Measurements from ENCODE around the gene ASB1.

The ASB1 gene

DNA sequence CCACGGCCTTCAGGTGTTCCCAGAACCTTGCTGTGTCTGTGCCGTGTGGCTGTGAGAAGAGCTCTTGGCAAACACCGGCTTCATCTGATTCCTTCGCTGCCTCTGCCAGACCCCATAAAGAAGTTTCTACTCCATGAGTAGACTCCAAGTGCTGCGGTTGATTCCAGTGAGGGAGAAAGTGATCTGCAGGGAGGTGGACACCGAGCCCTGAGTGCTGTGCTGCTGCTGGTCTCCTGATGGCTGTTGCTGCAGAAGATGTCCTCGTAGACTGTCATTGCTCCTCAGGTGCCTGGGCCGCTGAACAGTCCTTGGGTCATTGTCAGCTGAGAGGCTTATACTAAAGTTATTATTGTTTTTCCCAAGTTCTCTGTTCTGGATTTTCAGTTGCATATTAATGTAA, 19.6 kb downstream of the ASB1 start:
- no peak for DNase-seq

DNA sequence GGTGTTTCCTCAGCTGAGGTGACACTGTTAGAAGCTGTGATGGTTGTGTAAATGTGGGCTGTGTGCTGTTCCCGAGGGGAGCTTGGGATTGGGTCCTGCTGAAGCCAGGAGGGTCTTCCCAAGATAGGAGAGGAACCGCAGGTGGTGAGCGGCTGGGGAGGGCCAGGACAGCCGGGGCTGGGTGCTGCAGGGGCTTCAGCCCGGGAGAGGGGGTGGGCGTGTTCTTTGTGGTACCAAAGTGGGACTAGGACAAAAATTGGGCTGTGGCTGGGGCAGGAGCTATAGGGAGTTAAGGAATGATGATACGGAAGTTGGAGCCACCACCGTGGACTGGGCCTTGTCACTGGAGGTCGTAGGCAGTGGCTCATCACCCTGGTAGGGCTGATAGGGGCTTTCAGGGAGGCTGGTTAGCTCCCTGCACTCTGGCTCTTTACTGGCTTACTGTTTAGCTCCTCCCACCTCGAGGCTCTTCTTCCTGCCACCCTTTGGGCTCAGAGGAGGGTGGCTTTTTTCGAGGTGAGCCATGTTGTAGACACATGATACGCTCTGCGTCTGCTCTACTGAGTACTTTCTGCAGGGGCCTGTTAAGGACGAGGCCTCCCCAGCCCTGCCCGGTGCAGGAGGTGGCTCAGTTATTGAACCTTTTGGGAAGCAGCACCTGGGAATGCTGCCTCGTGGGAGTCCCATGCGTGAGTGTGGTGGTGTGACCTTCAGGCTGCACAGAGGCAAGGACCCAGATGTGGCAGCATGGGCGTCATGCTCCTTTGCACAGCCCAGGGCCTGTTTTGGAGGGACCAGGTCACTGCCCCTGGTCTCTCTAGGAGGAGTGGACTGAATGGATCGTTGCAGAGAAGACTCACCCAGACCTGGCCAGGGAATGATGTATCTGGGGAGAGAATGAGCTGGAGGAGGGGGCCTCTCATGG, 21.6 kb downstream of the ASB1 start:
- DNase-seq, result no peak

- DNase-seq, result no peak
Measured at GRCh38 chr2:238449241-238449640, 22.5 kb downstream of the ASB1 start.

- no peak for DNase-seq
Measured at GRCh38 chr2:238449909-238450417, 23.2 kb downstream of the ASB1 start.

DNA sequence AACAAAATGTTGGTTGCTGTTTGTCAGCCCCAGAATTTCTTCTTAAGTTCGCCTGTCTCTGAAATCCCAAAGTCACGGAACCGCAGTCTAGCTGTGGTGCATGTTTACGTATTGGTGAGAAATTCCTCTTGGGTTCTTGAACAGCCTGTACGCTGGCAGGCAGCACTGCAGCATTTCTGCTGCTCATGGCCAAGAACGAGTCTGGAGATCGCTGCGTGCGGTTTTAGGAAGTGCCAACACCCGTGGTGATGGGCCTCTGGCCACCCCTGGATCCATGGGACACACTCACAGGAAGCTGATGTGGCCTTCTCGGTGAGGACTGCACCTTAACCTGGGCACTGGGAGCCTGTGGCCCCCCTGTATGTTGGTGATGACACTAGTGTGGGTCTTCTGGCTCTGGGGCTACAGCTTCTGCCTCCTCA, 23.7 kb downstream of the ASB1 start:
- DNase-seq, result no peak

DNA sequence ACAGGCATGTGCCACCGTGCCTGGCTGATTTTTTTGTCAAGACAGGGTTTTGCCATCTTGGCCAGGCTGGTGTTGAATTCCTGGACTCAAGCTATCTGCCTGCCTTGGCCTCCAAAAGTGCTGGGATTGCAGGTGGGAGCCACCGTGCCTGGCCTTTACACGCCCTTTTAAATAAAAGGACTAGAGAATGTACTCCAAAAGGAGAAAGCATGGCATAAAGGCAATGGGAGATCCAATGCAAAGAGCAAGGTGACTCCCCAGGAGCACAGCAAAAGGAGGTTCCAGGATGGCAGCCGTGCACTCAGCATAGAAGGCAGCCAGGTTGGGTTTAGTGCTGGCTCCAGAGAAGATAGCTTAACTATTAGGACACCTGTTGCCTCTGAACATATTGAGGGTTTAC, 27.1 kb downstream of the ASB1 start:
- no peak for DNase-seq

DNA sequence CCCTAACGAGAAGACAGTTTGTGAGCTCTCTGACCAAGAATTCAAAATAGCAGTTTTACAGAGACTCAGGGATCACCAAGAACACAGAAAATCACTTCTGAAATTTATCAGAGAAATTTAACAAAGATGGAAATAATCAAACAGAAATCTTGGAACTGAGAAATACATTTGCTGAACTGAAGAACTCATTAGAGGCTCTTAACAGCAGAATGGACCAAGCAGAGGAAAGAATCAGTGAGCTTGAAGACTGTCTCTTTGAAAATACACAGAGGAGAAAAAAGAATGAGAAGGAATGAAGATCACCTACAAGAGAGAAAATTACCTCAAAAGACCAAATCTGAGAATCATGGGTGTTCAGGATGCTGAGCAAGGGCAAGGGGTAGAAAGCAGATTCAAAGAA, 29.7 kb downstream of the ASB1 start:
- DNase-seq, result no peak

GRCh38 chr2:238456970-238457926, 30.5 kb downstream of the ASB1 start:
- DNase-seq, result no peak

DNA sequence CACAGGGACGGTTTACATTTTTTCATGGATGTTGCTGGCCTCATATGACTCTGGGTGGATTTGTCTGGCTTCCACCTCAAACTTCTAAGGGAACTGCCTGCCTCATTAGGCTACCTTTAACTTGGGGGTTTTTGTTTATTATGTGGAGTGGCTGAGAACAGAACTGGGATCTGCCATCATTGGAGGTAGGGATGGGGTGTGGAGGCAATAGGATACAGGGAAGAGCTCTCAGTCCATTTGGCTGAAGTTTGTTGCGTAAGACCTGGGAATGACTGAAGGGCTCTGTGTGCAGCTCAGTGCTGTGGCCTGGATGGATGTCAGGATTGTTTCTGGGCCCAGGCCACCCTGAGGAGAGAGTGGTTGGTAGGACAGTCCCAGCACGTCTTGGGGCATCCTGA, 31.2 kb downstream of the ASB1 start:
- DNase-seq, result no peak

- no peak for DNase-seq
Measured at GRCh38 chr2:238458651-238459050, 31.9 kb downstream of the ASB1 start.

- DNase-seq, result no peak
Measured at GRCh38 chr2:238459081-238459629, 32.4 kb downstream of the ASB1 start.

DNA sequence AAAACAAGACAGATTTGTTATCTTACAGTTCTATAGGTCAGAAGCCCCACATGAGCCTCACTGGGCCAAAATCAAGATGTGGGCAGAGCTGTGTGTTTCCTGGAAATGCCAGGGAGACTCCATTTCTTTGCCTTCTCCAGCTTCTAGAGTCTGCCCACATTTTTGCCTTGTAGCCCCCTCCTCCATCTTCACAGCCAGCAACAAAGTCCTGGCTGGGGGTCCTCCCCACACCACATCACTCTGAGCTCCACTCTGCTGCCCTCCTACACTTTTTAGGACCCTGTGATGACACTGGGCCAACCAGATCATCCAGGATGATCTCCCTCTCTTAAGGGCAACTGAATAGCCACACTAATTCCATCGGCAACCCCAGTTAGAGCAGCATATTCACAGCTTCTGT, 34.3 kb downstream of the ASB1 start:
- no peak for DNase-seq

GRCh38 chr2:238461491-238461890, 34.8 kb downstream of the ASB1 start:
- DNase-seq, result no peak

DNA sequence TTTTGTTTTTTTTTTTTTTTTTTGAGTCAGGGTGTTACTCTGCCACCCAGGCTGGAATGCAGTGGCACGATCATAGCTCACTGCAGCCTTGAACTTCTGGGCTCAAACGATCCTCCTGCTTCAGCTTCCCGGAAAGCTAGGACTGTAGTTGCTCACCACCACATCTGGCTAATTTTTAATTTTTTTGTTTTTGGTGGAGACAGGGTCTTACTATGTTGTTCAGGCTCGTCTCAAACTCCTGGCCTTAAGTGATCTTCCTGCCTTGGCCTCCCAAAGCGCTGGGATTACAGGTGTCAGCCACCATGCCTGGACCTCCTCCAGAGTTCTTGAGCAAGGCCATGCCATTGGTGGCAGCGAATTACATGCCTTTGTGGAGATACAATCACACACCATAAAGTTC, 35.2 kb downstream of the ASB1 start:
- no peak for DNase-seq

- peak; percentile 66 for DNase-seq
Measured at GRCh38 chr2:238462782-238463396, 36.2 kb downstream of the ASB1 start.

DNA sequence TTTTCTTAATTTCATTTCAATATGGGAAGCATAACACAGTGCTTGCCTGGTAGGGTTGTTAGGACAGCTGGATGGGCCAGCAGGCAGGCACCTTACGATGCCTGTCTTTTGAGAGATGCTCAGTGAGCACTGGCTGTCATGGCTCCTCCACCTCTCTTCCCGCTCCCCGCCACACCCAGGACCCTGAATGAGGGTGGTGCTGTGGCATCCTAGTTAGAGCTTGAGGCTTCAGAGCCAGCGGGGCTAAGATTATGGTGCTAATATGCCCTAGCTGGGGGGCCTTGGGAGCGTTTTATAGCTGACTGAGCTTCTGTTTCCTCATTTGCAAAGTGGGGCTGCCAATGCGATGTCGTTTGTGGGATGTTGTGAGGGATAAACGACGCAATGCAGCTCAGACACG, 37.7 kb downstream of the ASB1 start:
- DNase-seq, result no peak

DNA sequence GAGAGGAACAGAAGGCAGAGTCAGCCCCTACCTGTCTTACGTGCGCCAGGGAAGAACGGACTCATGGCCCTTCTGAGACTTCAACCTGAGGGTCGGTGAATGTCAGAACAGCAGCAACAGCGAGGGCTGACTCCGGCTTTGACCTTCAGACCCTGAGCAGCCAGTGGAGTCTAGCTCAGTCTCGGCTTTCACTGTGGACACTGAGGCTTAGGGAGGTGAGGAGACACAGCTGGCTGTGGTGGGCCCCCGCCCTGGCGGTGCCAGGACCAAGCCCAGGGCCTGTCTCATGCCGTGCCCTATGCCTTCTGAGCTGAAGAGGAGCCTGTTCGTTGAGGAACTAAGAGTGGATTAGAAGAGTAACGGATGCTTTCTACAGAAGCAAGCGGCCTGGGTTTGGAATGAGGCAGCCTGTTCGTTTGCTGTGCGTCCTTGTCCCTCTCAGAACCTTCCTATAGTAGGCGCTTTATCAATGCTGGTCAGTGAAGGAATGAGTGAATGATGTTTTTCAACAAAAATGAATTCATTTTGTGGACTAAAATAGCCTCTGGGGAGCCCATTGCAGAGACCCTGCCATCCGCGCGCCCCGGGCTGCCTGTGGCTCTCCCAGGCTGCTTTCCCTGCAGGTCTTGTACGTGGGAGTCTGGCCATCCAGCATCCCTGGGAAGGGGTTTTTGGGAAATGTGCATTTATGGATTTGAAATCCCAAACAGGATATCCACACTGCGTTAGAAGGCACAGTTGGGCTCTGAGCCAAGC, 38.9 kb downstream of the ASB1 start:
- no peak for DNase-seq

- DNase-seq, result no peak
Measured at GRCh38 chr2:238466243-238466756, 39.6 kb downstream of the ASB1 start.

DNA sequence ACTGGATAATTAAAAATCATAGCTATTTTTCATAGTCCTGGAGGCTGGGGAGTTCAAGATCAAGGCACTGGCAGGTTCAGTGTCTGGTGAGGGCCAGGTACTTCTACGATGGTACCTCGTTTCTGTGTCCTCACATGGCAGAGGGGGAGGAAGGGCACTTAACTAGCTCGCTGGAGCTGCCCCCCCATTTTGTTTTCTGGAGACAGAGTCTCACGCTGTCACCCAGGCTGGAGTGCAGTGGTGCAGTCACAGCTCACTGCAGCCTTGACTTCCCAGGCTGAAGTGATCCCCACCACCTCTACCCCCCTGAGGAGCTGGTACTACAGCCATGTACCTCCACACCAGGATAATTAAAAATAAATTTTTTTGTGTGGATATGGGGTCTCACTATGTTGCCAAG, 40.3 kb downstream of the ASB1 start:
- DNase-seq, result no peak

GRCh38 chr2:238467792-238468191, 41.1 kb downstream of the ASB1 start:
- no peak for DNase-seq

GRCh38 chr2:238469155-238469554, 42.4 kb downstream of the ASB1 start:
- no peak for DNase-seq

GRCh38 chr2:238473014-238473413, 46.3 kb downstream of the ASB1 start:
- no peak for DNase-seq

All from CD4-positive, alpha-beta T cell treated with Interleukin-21 for 1 hour (primary cell).